GM23338 (cell line): ENCODE results near the gene COBLL1. TPM values are rescaled to one million over a fixed set of nuclear protein-coding genes. Genes with fewer than 3 reads are reported as not detected.

ENCODE experiments used
- ATAC-seq: fragments of 200-7000 bp; cut with Tn5 transposase; 3 replicates; pipeline ENCODE4 v1.9.1; 2020
- DNase-seq: peaks from one replicate; pipeline ENCODE4 v3.0.0-alpha.2; 2015; ENCODE audit warnings: low spot score
- H2AFZ ChIP-seq: fragments of 200-600 bp; sonication (generic); 2 replicates; pipeline ENCODE4 v1.8.0; 2016; ENCODE audit warnings: antibody characterized with exemption, mild to moderate bottlenecking, moderate library complexity
- H3F3A ChIP-seq: fragments of 200-600 bp; sonication (generic); replicated peaks from 2 replicates; pipeline ENCODE4 v1.8.0; 2017; ENCODE audit warnings: antibody characterized with exemption, mixed run types, low read depth
- H3K27ac ChIP-seq: fragments of 200-600 bp; sonication (generic); 2 replicates; pipeline ENCODE4 v1.6.1; 2016; ENCODE audit warnings: low read depth
- H3K27me3 ChIP-seq: fragments of 200-600 bp; sonication (generic); 2 replicates; pipeline ENCODE4 v1.8.0; 2016; ENCODE audit warnings: mild to moderate bottlenecking, mixed run types, moderate library complexity; ENCODE audit not compliant: insufficient read depth
- H3K36me3 ChIP-seq: fragments of 200-600 bp; sonication (generic); 2 replicates; pipeline ENCODE4 v1.8.0; 2016; ENCODE audit warnings: mild to moderate bottlenecking; ENCODE audit not compliant: insufficient read depth
- H3K4me1 ChIP-seq: fragments of 200-600 bp; sonication (generic); 2 replicates; pipeline ENCODE4 v1.8.0; 2016; ENCODE audit warnings: mild to moderate bottlenecking, moderate library complexity; ENCODE audit not compliant: insufficient read depth
- H3K4me2 ChIP-seq: fragments of 200-600 bp; sonication (generic); 2 replicates; pipeline ENCODE4 v1.7.1; 2017; ENCODE audit warnings: mixed run types
- H3K4me3 ChIP-seq: fragments of 200-600 bp; sonication (generic); 2 replicates; pipeline ENCODE4 v1.6.1; 2016; ENCODE audit warnings: mixed run types
- H3K79me2 ChIP-seq: fragments of 200-600 bp; sonication (generic); replicated peaks from 2 replicates; pipeline ENCODE4 v1.8.0; 2017; ENCODE audit warnings: mild to moderate bottlenecking; ENCODE audit not compliant: insufficient read depth
- H3K9me2 ChIP-seq: fragments of 200-600 bp; sonication (generic); 2 replicates; pipeline ENCODE4 v1.8.0; 2017; ENCODE audit not compliant: insufficient read depth
- H4K20me1 ChIP-seq: fragments of 200-600 bp; sonication (generic); replicated peaks from 2 replicates; pipeline ENCODE4 v1.8.0; 2017; ENCODE audit warnings: mild to moderate bottlenecking; ENCODE audit not compliant: insufficient read depth
- H3K27ac Mint-ChIP-seq: 2 replicates; pipeline ENCODE4 v1.8.0; 2020; ENCODE audit warnings: inconsistent platforms, mild to moderate bottlenecking, moderate library complexity, mixed read lengths
- H3K27me3 Mint-ChIP-seq: 3 replicates; pipeline ENCODE4 v1.8.0; 2022; ENCODE audit warnings: low read depth, mild to moderate bottlenecking, moderate library complexity, mixed read lengths, inconsistent platforms; ENCODE audit not compliant: insufficient read depth, poor library complexity
- H3K36me3 Mint-ChIP-seq: 3 replicates; pipeline ENCODE4 v1.8.0; 2021; ENCODE audit warnings: low read depth, mild to moderate bottlenecking, inconsistent platforms, moderate library complexity, mixed read lengths
- H3K4me1 Mint-ChIP-seq: 3 replicates; pipeline ENCODE4 v1.8.0; 2020; ENCODE audit warnings: mild to moderate bottlenecking, inconsistent platforms, mixed read lengths
- H3K4me3 Mint-ChIP-seq: 3 replicates; pipeline ENCODE4 v1.8.0; 2021; ENCODE audit warnings: moderate library complexity, mild to moderate bottlenecking, inconsistent platforms, mixed read lengths
- H3K9me3 Mint-ChIP-seq: 3 replicates; pipeline ENCODE4 v1.8.0; 2020; ENCODE audit warnings: moderate library complexity, mild to moderate bottlenecking, inconsistent platforms, mixed read lengths
- CREB1 ChIP-seq: fragments of 250-450 bp; sonication (Bioruptor Pico); IDR thresholded peaks from 2 replicates; pipeline ENCODE4 v1.5.0; 2020; ENCODE audit warnings: low read depth, mild to moderate bottlenecking, moderate library complexity
- NANOG ChIP-seq: IDR thresholded peaks from 2 replicates; pipeline ENCODE4 v1.6.1; 2016; ENCODE audit warnings: antibody characterized with exemption, borderline replicate concordance
- STAT1 ChIP-seq: IDR thresholded peaks from one replicate; pipeline ENCODE4 v1.6.1; 2016; ENCODE audit warnings: antibody characterized with exemption; ENCODE audit not compliant: unreplicated experiment
- ZNF114 ChIP-seq: fragments of 250-450 bp; sonication (Bioruptor Pico); IDR thresholded peaks from 2 replicates; pipeline ENCODE4 v1.5.0; 2020; ENCODE audit warnings: mild to moderate bottlenecking, moderate library complexity
- polyA plus RNA-seq: library from polyadenylated mRNA; unstranded; fragments of >200 nt; fragmentation: Nextera tagmentation; extraction: Ambion mirVana; gene quantifications from 2 replicates; pipeline ENCODE4 v1.2.1, GENCODE V29; 2016
- total RNA-seq: library from RNA; depleted of rRNA; stranded (reverse); fragments of >200 nt; shearing (Covaris generic); gene quantifications from 2 replicates; pipeline ENCODE4 v1.2.3, GENCODE V29; 2014
- TF ChIP-seq, protein P1 (sequence below): fragments of 250-450 bp; sonication (Bioruptor Pico); IDR thresholded peaks from 2 replicates; pipeline ENCODE4 v1.5.0; 2020; ENCODE audit warnings: mild to moderate bottlenecking, moderate library complexity
- TF ChIP-seq, protein P2 (sequence below): IDR thresholded peaks from 2 replicates; pipeline ENCODE4 v1.6.1; 2016; ENCODE audit warnings: antibody characterized with exemption
- TF ChIP-seq, protein P3 (sequence below), 2 experiments: fragments of 200-600 bp in 1 of 2; sonication (generic) in 1 of 2; conservative IDR thresholded peaks; 2 replicates each; pipeline versions ENCODE4 v1.5.1 to v1.6.1; 2016 to 2017; ENCODE audit warnings: antibody characterized with exemption in 2 of 2, low read depth in 2 of 2, mild to moderate bottlenecking in 2 of 2, moderate library complexity in 1 of 2

Gene COBLL1
- total and polyA plus RNA-seq, 2 experiments from 2014 or later, result 2.9 to 7.4 TPM

DNA sequence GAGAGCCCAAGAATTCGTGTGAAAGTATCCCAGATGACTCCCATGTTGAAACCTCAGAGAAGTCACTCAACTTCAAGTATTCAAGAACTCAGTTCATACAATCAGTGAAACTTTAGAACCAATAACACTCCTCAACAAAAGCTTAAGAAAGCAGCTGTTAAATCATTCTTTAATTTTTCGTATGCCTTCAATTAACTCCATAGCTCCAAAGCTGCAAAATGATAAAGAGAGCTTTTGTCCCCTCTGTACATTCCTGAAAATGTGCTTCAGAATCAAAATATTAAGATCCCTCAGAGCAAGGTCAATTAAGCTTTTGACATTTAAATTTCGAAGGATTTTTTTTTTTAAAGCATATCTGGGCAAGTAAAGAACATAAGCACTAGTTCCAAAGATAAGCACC is 4.7 kb downstream of the COBLL1 start:
- 0 out of 2 replicates have a peak, but pooled peaks cover 6% of the 10 kb centered on the region for H4K20me1 ChIP-seq

More for the DNA sequence above, 4.7 kb downstream of the COBLL1 start:
- no peak overlapping the region for H3K4me3 ChIP-seq
- TF ChIP-seq, protein P1, sequence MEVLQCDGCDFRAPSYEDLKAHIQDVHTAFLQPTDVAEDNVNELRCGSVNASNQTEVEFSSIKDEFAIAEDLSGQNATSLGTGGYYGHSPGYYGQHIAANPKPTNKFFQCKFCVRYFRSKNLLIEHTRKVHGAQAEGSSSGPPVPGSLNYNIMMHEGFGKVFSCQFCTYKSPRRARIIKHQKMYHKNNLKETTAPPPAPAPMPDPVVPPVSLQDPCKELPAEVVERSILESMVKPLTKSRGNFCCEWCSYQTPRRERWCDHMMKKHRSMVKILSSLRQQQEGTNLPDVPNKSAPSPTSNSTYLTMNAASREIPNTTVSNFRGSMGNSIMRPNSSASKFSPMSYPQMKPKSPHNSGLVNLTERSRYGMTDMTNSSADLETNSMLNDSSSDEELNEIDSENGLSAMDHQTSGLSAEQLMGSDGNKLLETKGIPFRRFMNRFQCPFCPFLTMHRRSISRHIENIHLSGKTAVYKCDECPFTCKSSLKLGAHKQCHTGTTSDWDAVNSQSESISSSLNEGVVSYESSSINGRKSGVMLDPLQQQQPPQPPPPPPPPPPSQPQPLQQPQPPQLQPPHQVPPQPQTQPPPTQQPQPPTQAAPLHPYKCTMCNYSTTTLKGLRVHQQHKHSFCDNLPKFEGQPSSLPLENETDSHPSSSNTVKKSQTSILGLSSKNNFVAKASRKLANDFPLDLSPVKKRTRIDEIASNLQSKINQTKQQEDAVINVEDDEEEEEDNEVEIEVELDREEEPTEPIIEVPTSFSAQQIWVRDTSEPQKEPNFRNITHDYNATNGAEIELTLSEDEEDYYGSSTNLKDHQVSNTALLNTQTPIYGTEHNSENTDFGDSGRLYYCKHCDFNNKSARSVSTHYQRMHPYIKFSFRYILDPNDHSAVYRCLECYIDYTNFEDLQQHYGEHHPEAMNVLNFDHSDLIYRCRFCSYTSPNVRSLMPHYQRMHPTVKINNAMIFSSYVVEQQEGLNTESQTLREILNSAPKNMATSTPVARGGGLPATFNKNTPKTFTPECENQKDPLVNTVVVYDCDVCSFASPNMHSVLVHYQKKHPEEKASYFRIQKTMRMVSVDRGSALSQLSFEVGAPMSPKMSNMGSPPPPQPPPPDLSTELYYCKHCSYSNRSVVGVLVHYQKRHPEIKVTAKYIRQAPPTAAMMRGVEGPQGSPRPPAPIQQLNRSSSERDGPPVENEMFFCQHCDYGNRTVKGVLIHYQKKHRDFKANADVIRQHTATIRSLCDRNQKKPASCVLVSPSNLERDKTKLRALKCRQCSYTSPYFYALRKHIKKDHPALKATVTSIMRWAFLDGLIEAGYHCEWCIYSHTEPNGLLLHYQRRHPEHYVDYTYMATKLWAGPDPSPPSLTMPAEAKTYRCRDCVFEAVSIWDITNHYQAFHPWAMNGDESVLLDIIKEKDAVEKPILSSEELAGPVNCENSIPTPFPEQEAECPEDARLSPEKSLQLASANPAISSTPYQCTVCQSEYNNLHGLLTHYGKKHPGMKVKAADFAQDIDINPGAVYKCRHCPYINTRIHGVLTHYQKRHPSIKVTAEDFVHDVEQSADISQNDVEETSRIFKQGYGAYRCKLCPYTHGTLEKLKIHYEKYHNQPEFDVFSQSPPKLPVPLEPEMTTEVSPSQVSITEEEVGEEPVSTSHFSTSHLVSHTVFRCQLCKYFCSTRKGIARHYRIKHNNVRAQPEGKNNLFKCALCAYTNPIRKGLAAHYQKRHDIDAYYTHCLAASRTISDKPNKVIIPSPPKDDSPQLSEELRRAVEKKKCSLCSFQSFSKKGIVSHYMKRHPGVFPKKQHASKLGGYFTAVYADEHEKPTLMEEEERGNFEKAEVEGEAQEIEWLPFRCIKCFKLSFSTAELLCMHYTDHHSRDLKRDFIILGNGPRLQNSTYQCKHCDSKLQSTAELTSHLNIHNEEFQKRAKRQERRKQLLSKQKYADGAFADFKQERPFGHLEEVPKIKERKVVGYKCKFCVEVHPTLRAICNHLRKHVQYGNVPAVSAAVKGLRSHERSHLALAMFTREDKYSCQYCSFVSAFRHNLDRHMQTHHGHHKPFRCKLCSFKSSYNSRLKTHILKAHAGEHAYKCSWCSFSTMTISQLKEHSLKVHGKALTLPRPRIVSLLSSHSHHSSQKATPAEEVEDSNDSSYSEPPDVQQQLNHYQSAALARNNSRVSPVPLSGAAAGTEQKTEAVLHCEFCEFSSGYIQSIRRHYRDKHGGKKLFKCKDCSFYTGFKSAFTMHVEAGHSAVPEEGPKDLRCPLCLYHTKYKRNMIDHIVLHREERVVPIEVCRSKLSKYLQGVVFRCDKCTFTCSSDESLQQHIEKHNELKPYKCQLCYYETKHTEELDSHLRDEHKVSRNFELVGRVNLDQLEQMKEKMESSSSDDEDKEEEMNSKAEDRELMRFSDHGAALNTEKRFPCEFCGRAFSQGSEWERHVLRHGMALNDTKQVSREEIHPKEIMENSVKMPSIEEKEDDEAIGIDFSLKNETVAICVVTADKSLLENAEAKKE, result no peak
- TF ChIP-seq CREB1 (CRISPR knock-in tag) (no peak), STAT1 (no peak), ZNF114 (CRISPR knock-in tag) (no peak), NANOG (no peak)
- TF ChIP-seq, protein P2, sequence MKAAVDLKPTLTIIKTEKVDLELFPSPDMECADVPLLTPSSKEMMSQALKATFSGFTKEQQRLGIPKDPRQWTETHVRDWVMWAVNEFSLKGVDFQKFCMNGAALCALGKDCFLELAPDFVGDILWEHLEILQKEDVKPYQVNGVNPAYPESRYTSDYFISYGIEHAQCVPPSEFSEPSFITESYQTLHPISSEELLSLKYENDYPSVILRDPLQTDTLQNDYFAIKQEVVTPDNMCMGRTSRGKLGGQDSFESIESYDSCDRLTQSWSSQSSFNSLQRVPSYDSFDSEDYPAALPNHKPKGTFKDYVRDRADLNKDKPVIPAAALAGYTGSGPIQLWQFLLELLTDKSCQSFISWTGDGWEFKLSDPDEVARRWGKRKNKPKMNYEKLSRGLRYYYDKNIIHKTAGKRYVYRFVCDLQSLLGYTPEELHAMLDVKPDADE, result no peak
- TF ChIP-seq, protein P3, sequence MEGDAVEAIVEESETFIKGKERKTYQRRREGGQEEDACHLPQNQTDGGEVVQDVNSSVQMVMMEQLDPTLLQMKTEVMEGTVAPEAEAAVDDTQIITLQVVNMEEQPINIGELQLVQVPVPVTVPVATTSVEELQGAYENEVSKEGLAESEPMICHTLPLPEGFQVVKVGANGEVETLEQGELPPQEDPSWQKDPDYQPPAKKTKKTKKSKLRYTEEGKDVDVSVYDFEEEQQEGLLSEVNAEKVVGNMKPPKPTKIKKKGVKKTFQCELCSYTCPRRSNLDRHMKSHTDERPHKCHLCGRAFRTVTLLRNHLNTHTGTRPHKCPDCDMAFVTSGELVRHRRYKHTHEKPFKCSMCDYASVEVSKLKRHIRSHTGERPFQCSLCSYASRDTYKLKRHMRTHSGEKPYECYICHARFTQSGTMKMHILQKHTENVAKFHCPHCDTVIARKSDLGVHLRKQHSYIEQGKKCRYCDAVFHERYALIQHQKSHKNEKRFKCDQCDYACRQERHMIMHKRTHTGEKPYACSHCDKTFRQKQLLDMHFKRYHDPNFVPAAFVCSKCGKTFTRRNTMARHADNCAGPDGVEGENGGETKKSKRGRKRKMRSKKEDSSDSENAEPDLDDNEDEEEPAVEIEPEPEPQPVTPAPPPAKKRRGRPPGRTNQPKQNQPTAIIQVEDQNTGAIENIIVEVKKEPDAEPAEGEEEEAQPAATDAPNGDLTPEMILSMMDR (conservative IDR thresholded peaks at IDR 0.05; ENCODE audit: low read depth in 2 of 2), result no peak
- H3F3A ChIP-seq, result no peaks in the 10 kb centered on the region
- no peak overlapping the region for H3K27ac ChIP-seq
- Mint-ChIP-seq H3K27me3 (peaks cover 9% of the 10 kb centered on the region), H3K27ac (no peak overlapping the region), H3K36me3 (no peaks in the 10 kb centered on the region), H3K9me3 (no peaks in the 10 kb centered on the region), H3K4me1 (peaks cover 7% of the 10 kb centered on the region), H3K4me3 (no peak overlapping the region)
- 0 out of 2 replicates have a peak, but pooled peaks cover 4% of the 10 kb centered on the region for H3K4me1 ChIP-seq
- H3K9me2 ChIP-seq, result no peaks in the 10 kb centered on the region
- no peaks in the 10 kb centered on the region for H3K79me2 ChIP-seq
- no peak for DNase-seq
- peaks cover 16% of the 10 kb centered on the region for H3K27me3 ChIP-seq
- no peak for ATAC-seq
- no peaks in the 10 kb centered on the region for H3K36me3 ChIP-seq
- H3K4me2 ChIP-seq, result no peak overlapping the region
- no peak overlapping the region for H2AFZ ChIP-seq
